GM08714 (cell line): ENCODE measurements around the gene SUCO.
"Not testable (repeated sequence)": the region's sequence is repeated elsewhere in the genome, so short reads cannot be mapped to it uniquely, and the experiment has no call there.

ENCODE experiments used
- H3K4me3 ChIP-seq: fragments of 200-500 bp; sonication (Bioruptor generic); 2 replicates; pipeline ENCODE4 v1.5.1; 2014; ENCODE audit warnings: mild to moderate bottlenecking, low read length, inconsistent platforms
- ZNF274 ChIP-seq: IDR thresholded peaks from 2 replicates; pipeline ENCODE4 v1.6.1; 2012; ENCODE audit warnings: mild to moderate bottlenecking, low read depth, low read length

SUCO gene

GRCh38 chr1:172532700-172533512 is at the start of gene SUCO:
Gene SUCO, plus strand, starts transcription at chr1:172533150. Its CDS starts 286 bp downstream, at chr1:172533436.
- H3K4me3 ChIP-seq: peak within 1 kb of the TSS; percentile 75
- no peak for TF ChIP-seq ZNF274

GRCh38 chr1:172483448-172483847 is 49.5 kb upstream of the SUCO start:
- TF ChIP-seq ZNF274: no peak

GRCh38 chr1:172484252-172484651 is 48.7 kb upstream of the SUCO start:
- no peak for TF ChIP-seq ZNF274
- no peak overlapping the region for H3K4me3 ChIP-seq

More at GRCh38 chr1:172483448-172483847, 49.5 kb upstream of the SUCO start:
- no peak overlapping the region for H3K4me3 ChIP-seq

- no peak overlapping the region for H3K4me3 ChIP-seq
- no peak for TF ChIP-seq ZNF274
Measured at GRCh38 chr1:172485626-172486025, 47.3 kb upstream of the SUCO start.

GRCh38 chr1:172486805-172487454 is 46.0 kb upstream of the SUCO start:
- TF ChIP-seq ZNF274: no peak
- H3K4me3 ChIP-seq: no peak overlapping the region

- no peak overlapping the region for H3K4me3 ChIP-seq
- TF ChIP-seq ZNF274: no peak
Measured at GRCh38 chr1:172487550-172487949, 45.4 kb upstream of the SUCO start.

- TF ChIP-seq ZNF274: no peak
- H3K4me3 ChIP-seq: no peak overlapping the region
Measured at GRCh38 chr1:172488393-172488792, 44.6 kb upstream of the SUCO start.

GRCh38 chr1:172489847-172490246 is 43.1 kb upstream of the SUCO start:
- H3K4me3 ChIP-seq: no peak overlapping the region
- TF ChIP-seq ZNF274: no peak

GRCh38 chr1:172492421-172492820 is 40.5 kb upstream of the SUCO start:
- no peak overlapping the region for H3K4me3 ChIP-seq
- no peak for TF ChIP-seq ZNF274

- no peak for TF ChIP-seq ZNF274
- no peak overlapping the region for H3K4me3 ChIP-seq
Measured at GRCh38 chr1:172494166-172494565, 38.8 kb upstream of the SUCO start.

GRCh38 chr1:172496127-172496526 is 36.8 kb upstream of the SUCO start:
- H3K4me3 ChIP-seq: not testable (repeated sequence)

- no peak for TF ChIP-seq ZNF274
- H3K4me3 ChIP-seq: no peak overlapping the region
Measured at GRCh38 chr1:172496678-172497077, 36.3 kb upstream of the SUCO start.

- no peak overlapping the region for H3K4me3 ChIP-seq
- TF ChIP-seq ZNF274: no peak
Measured at GRCh38 chr1:172497230-172497629, 35.7 kb upstream of the SUCO start.

GRCh38 chr1:172498857-172499256 is 34.1 kb upstream of the SUCO start:
- H3K4me3 ChIP-seq: no peak overlapping the region
- no peak for TF ChIP-seq ZNF274

GRCh38 chr1:172499636-172500141 is 33.3 kb upstream of the SUCO start:
- H3K4me3 ChIP-seq: no peak overlapping the region
- TF ChIP-seq ZNF274: no peak

- no peak overlapping the region for H3K4me3 ChIP-seq
Measured at GRCh38 chr1:172500207-172500606, 32.7 kb upstream of the SUCO start.

More at GRCh38 chr1:172500207-172500606, 32.7 kb upstream of the SUCO start:
- TF ChIP-seq ZNF274: no peak
